Fibroblast of skin of abdomen (primary cell): Measurements from ENCODE around the gene RPL31.

ENCODE experiments used
- DNase-seq: peaks from one replicate; pipeline ENCODE4 v3.0.0-alpha.2; 2013

The RPL31 gene

DNA sequence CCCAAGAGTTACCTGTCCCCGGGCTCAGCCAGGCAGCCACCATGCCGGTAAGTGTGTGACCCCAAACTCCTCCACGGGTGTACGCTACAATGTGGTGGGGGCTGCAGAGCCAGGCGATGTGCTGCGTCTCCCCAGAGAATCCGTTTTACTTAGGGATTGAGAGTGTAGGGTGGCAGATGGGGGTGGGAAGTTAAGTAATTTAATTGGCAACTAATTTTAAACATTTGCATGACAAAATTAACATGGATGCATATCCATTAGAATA, 26.6 kb upstream of the RPL31 start:
- DNase-seq: no peak

DNA sequence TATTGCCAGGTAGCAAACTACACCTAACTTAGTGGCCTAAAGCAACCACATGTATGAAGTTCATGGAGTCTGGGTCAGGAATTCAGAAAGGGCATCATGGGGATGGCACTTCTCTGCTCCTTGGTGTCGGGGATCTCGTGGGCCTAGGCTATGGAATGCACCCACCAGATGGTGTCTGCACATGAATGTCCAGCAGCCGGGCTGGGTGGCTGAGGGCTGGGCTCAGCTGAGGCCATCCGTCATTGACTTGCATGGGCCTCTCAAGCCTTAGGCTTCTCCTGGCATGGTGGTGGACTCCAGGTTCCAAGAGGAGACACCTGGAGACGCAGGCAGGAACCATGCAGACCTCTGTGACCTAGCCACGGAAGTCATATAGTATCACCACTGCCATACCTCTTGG, 26.0 kb upstream of the RPL31 start:
- no peak for DNase-seq

GRCh38 chr2:100976645-100977391, 25.3 kb upstream of the RPL31 start:
- DNase-seq: peak; percentile 54

DNA sequence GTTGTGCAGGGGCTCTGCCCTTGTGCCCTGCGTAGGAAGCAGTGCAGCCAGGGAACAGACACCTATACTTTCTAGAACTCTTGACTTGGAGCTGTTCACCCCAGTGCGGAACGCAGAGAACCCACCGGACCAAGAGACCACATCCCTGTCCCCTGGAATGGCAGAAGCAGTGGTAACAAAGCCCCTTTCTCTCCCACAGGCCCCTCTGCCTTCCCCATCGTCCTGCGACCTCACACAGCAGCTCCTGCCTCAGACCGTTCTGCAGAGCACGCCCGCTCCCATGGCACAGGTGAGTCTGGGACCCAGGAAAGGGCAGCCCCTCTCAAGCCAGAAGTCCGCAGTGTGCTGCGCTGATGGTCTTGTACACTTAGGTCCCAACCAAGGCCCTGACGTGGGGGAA, 24.6 kb upstream of the RPL31 start:
- no peak for DNase-seq

GRCh38 chr2:100978582-100979191, 23.4 kb upstream of the RPL31 start:
- peak; percentile 26 for DNase-seq

DNA sequence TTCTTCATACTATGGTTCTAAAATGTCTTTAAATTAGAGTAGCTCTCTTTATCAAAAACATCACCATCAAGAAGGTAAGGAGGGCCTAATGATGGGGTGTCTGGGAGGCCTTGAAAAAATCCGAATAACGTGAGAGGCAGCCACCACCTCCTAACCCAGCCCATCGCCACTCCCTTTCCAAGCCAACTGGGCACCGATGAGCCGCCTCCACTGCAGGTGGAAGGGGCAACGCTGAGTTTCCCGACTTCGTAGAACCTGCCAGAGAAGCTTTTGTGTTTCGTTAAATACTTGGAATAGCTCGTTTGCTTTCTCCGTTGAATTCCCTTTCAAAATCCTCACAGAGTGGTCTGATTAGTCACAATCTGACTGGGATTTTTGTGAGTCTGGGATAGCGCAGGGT, 22.0 kb upstream of the RPL31 start:
- no peak for DNase-seq

GRCh38 chr2:100981011-100981410, 21.1 kb upstream of the RPL31 start:
- DNase-seq: no peak

GRCh38 chr2:100982431-100982861, 19.6 kb upstream of the RPL31 start:
- DNase-seq: no peak

- no peak for DNase-seq
These were observed 18.9 kb upstream of the RPL31 start for GRCh38 chr2:100983201-100983600.

GRCh38 chr2:100983684-100984310, 18.3 kb upstream of the RPL31 start:
- no peak for DNase-seq

DNA sequence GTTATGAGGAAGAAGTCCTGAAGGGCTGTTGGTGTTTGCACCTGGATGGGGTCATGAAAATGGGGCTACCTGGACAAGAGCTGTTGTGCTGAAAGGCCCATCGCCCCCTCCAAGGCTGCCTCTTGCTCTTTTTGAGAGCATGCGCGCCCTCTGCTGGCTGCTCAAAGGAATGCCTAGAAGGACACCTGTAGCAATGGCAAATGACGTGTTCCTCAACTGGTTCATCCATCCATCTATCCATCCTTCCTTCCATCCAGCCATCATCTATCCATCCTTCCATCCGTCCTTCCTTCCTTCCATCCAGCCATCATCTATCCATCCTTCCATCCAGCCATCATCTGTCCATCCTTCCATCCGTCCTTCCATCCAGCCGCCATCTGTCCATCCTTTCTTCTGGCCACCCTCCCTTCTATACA, 17.2 kb upstream of the RPL31 start:
- DNase-seq: peak; percentile 66

- DNase-seq: no peak
These were observed 15.9 kb upstream of the RPL31 start for GRCh38 chr2:100986157-100986556.

GRCh38 chr2:100987536-100987935, 14.6 kb upstream of the RPL31 start:
- DNase-seq: no peak

DNA sequence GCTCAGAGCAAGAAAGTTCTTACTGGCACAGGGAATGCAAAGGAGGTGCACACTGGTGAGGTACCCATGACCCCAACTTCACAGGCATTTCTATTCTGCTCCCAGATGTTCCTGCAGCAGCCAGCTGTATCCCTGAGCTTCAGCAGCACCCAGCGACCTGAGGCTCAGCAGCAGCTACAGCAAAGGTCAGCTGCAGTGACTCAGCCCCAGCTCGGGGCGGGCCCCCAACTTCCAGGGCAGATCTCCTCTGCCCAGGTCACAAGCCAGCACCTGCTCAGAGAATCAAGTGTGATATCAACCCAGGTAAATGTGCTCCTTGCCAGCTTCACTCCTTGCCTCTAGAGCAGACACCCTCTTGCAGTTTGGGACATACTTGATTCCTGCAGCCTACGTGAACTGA, 14.1 kb upstream of the RPL31 start:
- DNase-seq: no peak

DNA sequence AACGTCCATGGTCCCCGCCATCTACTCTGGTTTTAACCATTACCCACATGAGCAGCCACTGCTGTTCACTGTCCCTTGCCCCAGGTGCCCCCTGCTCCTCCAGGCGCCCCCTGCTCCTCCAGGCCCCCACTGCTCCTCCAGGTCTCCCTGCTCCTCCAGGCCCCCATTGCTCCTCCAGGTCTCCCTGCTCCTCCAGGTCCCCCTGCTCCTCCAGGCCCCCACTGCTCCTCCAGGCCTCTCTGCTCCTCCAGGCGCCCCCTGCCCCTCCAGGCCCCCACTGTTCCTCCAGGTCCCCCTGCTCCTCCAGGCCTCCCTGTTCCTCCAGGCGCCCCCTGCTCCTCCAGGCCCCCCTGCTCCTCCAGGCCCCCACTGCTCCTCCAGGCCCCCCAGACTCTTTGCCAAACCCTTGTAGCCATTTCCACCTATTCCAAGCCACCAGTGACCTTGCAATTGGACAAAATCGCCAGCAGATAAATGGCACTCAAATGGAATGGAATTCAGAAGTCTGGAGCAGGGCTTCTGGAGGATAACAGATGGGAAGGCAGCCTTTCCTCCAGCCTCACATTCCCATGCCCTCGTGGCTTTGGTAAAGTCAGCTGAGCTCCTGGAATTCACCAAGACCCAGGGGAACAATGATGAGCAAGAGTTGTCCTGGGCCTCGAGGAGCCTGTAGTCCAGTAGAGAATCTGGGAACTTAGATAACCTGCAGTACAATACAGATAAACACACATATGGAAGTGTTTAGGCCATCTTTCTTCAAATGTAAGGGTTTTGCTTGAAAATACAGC, 13.3 kb upstream of the RPL31 start:
- DNase-seq: peak; percentile 43

- DNase-seq: no peak
These were observed 12.4 kb upstream of the RPL31 start for GRCh38 chr2:100989666-100990065.

- DNase-seq: no peak
These were observed 11.9 kb upstream of the RPL31 start for GRCh38 chr2:100990166-100990565.

DNA sequence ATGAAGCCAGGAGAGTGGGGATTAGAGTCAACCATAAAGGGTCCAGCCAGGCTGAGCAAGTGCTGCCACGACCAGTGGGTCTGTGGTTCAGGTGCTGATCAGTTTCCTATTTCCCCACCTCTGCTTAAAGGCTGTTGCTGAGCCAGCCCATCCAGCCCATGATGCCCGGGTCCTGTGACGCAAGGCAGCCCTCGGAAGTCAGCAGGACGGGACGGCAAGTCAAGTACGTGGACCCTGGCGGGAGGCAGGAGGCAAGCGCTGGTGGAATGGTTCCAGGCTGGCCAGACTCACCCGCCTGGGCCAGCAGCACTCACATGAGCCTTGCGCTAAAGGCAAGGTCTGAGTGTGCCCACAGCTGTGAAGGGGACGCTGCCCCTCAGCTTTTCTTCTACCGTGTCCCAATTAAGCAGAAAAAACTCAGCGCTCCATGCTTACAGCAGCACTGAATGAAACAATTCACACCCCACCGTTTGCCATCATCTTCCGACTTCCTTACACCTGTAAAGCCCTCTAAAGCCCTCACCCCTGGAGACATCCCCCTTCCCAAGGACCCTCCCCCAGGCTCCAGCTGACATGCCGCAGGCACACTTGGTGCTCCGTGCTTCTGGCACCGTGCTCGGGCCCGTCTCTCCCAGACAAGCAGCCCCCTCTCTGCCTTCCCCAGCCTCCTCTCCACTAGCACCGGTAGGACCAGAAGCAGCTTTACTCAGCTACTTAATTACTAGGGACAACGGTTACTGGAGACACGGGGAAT, 11.3 kb upstream of the RPL31 start:
- DNase-seq: no peak

- no peak for DNase-seq
These were observed 10.7 kb upstream of the RPL31 start for GRCh38 chr2:100991404-100991773.

DNA sequence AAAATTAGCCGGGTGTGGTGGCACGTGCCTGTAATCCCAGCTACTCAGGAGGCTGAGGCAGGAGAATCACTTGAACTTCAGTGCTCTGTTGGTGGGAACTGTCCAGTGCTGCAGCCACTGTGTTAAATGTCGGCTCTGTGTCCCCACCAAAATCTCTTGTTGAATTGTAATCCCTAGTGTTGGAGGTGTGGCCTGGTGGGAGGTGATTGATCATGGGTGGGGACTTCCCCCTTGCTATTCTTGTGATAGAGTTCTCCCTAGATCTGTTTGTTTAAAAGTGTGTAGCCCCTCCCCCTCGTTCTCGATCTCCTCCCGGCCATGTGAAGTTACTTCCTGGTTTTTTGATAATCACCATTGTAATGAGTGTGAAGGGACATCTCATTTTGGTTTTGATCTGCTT, 9.8 kb upstream of the RPL31 start:
- no peak for DNase-seq

DNA sequence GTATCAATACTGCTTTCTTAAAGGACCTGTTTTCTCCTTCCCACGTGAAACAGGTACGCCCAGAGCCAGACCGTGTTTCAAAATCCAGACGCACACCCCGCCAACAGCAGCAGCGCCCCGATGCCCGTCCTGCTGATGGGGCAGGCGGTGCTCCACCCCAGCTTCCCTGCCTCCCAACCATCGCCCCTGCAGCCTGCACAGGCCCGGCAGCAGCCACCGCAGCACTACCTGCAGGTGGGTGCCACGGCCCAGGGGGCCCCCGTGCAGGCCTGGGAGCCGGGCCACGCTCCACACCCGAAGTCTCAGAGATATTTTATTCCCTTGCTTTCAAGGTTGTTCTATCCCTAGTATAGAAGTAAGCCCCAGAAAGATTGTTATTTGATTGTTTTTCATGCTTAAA, 8.8 kb upstream of the RPL31 start:
- no peak for DNase-seq

DNA sequence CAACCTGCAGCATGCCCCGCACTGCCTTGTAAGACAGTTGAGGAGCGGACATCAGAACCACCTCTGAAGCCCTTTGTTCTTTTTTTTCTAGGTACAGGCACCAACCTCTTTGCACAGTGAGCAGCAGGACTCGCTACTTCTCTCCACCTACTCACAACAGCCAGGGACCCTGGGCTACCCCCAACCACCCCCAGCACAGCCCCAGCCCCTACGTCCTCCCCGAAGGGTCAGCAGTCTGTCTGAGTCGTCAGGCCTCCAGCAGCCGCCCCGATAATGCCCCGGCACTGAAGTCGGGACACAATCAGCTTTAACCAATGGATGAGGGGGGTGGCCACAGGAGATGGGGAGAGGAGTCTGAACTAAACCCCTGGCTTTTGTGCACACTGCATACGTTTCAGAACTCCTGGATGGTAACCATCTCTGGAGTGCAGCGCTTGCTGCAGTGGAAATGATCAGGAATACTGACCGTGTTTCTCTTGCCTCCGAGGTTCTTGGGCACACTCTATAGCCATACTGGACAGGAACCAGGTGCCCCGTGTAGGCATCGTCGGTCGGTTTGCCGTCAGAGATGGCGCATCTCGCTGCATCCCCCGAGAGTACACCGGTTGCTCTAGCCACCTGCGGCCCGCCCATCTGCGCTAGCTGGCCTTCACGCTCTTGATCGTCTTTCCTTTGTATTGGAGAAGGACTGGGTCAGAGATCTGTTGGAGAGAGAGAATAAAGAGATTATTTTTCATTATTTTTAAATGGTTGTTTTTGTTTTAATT, 6.6 kb upstream of the RPL31 start:
- no peak for DNase-seq
